ENCODE measurements around the gene COL9A3.

Gene COL9A3

GRCh38 chr20:62822239-62822787, 5.5 kb downstream of the COL9A3 start:
- no peak for TF ChIP-seq CTCF (IDR thresholded peaks at IDR 0.05; ENCODE audit: low read length, missing control alignments)
- no peak overlapping the region for H3K4me3 ChIP-seq (replicated peaks; ENCODE audit: low read depth, low read length)
- no peak for DNase-seq (ENCODE audit: low read depth)

DNA sequence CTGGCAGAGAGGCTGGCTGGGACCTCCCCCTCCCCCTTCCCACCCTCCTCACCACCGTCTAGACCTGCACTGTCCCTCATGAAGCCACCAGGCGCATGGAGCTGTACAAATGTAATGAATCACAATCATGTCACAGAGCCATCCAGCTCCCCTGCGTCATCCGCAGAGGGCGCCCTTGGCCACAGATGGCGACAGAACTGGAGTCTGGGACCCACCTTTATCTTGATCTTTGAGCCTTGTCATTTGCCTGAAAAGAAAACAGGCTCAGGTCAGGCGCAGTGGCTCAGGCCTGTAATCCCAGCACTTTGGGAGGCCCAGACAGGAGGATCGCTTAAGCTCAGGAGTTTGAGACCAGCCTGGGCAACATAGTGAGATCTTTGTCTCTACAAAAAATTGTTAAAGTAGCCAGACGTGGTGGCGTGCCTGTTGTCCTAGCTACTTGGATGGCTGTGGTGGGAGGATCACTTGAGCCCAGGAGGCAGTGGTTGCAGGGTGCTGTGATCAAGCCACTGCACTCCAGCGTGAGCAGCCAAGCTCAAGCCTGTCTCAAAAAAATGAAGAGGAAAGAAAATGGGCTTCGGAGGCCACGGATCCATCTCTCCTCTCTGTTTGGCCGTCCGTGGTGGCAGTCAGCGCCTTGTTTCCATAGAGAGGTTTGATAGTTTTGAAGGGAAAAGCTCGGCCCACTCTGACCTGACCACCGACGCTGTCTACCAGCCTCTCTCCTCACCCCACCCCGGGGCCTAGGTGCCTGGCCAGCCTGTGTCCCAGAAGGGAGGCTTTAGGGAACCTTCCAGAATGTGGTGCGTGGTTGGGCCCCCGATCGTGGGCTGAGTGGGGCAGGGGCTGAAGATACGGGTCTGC, 6.2 kb downstream of the COL9A3 start:
- peak; percentile 15 for TF ChIP-seq CTCF (IDR thresholded peaks at IDR 0.05; ENCODE audit: low read length, missing control alignments)
- no peak overlapping the region for H3K4me3 ChIP-seq (replicated peaks; ENCODE audit: low read depth, low read length)
- DNase-seq (ENCODE audit: low read depth), result no peak

DNA sequence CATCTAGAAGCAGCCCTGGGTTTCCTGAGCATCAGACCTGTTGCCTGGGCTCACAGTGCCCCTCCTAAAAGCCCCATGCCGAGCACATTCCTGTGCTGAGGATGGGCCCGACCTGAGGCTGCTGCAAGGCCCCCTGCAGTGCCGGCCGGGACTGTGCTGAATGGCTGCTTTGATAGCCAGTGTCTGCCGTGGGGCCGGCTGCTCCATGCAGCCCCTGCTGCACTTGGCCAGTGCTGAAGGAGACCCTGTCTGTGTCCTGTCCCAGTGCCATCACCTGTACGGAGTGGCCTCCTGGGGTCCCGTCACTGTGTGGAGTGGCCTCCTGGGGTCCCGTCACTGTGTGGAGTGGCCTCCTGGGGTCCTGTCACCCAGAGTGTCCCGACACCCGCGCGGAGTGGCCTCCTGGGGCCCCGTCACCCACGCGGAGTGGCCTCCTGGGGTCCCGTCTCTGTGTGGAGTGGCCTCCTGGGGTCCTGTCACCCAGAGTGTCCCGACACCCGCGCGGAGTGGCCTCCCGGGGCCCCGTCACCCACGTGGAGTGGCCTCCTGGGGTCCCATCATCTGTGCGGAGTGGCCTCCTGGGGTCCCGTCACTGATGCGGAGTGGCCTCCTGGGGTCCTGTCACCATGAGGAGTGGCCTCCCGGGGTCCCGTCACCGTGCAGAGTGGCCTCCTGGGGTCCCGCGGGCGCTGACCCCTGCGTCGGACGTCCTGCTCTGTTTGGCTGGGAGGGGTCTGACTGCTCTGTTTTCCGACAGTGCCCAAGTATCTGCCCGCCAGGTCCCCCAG, 7.0 kb downstream of the COL9A3 start:
- TF ChIP-seq CTCF (IDR thresholded peaks at IDR 0.05; ENCODE audit: low read length, missing control alignments), result no peak
- H3K4me3 ChIP-seq (replicated peaks; ENCODE audit: low read depth, low read length), result no peak overlapping the region
- DNase-seq (ENCODE audit: low read depth), result no peak

- peak; percentile 52 for DNase-seq (ENCODE audit: low read depth)
- peak overlapping the region; percentile 21 for H3K4me3 ChIP-seq (replicated peaks; ENCODE audit: low read depth, low read length)
- TF ChIP-seq CTCF (IDR thresholded peaks at IDR 0.05; ENCODE audit: low read length, missing control alignments), result no peak
Measured at GRCh38 chr20:62824476-62825332, 7.9 kb downstream of the COL9A3 start.

DNA sequence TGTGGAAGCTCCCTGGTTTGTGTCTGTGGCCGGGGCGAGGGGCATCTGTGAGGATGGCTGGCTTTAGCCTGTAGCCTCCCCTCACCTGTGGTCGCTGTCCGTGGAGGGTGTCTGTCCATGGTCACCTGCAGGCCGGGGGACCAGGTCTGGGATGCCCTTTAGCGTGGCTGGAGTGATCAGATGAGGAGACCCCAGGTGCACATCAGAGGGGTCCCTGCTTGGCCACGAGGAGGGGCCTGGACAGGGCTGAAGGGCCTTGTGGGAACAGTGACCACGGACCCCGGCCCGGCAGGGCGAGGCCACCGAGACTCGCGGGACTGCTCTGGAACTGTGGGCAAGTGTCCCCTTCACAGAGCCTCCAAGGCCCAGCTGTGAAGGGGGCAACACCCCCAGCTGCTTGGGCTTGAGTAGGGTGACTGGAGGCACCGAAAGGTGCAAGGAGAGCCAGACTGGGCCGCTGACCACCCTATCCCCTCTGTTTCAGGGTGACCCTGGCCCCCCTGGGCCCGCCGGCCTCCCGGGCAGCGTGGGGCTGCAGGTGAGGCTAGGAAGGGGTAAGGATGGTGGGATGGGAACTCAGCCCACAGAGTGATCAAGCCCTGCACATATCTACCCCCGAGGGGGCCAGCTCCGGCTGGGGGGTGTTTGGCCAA, 8.6 kb downstream of the COL9A3 start:
- H3K4me3 ChIP-seq (replicated peaks; ENCODE audit: low read depth, low read length), result no peak overlapping the region
- TF ChIP-seq CTCF (IDR thresholded peaks at IDR 0.05; ENCODE audit: low read length, missing control alignments), result no peak
- no peak for DNase-seq (ENCODE audit: low read depth)
